NCI-H1436 treated with DMSO at 0.1 percent for 48 hours (cell line): Measurements from ENCODE around the gene BHLHE23.

Experiments
- DNase-seq: peaks from one replicate; lab custom pipeline; 2025; lab: John Stamatoyannopoulos, UW

Gene BHLHE23

GRCh38 chr20:63025534-63026331 lies 19.0 kb upstream of the BHLHE23 start:
- no peak for DNase-seq

GRCh38 chr20:63024573-63025392 lies 18.0 kb upstream of the BHLHE23 start:
- DNase-seq, result no peak

GRCh38 chr20:63023936-63024571 lies 17.3 kb upstream of the BHLHE23 start:
- DNase-seq, result no peak

GRCh38 chr20:63023071-63023935 lies 16.5 kb upstream of the BHLHE23 start:
- no peak for DNase-seq

GRCh38 chr20:63022501-63022900 lies 15.7 kb upstream of the BHLHE23 start:
- no peak for DNase-seq

GRCh38 chr20:63021356-63022321 lies 14.9 kb upstream of the BHLHE23 start:
- no peak for DNase-seq

- no peak for DNase-seq
Measured at GRCh38 chr20:63020681-63021080, 13.9 kb upstream of the BHLHE23 start.

GRCh38 chr20:63017826-63018411 lies 11.2 kb upstream of the BHLHE23 start:
- DNase-seq, result no peak

GRCh38 chr20:63017076-63017825 lies 10.5 kb upstream of the BHLHE23 start:
- no peak for DNase-seq

- DNase-seq, result no peak
Measured at GRCh38 chr20:63016514-63017075, 9.8 kb upstream of the BHLHE23 start.

- DNase-seq, result no peak
Measured at GRCh38 chr20:63015662-63016361, 9.0 kb upstream of the BHLHE23 start.

GRCh38 chr20:63015147-63015661 lies 8.4 kb upstream of the BHLHE23 start:
- DNase-seq, result no peak

- no peak for DNase-seq
Measured at GRCh38 chr20:63014710-63015109, 7.9 kb upstream of the BHLHE23 start.

GRCh38 chr20:63014287-63014686 lies 7.5 kb upstream of the BHLHE23 start:
- DNase-seq, result no peak

- no peak for DNase-seq
Measured at GRCh38 chr20:63013207-63013606, 6.4 kb upstream of the BHLHE23 start.

- DNase-seq, result no peak
Measured at GRCh38 chr20:63011798-63012197, 5.0 kb upstream of the BHLHE23 start.

- DNase-seq, result no peak
Measured at GRCh38 chr20:63009988-63010769, 3.4 kb upstream of the BHLHE23 start.
